ENCODE measurements around the gene UNC93B1. TPM values are rescaled to one million over a fixed set of nuclear protein-coding genes. Genes with fewer than 3 reads are reported as not detected.

UNC93B1 gene
- total RNA-seq, 2 experiments from 2014 or later: 21.3 to 22.0 TPM

DNA sequence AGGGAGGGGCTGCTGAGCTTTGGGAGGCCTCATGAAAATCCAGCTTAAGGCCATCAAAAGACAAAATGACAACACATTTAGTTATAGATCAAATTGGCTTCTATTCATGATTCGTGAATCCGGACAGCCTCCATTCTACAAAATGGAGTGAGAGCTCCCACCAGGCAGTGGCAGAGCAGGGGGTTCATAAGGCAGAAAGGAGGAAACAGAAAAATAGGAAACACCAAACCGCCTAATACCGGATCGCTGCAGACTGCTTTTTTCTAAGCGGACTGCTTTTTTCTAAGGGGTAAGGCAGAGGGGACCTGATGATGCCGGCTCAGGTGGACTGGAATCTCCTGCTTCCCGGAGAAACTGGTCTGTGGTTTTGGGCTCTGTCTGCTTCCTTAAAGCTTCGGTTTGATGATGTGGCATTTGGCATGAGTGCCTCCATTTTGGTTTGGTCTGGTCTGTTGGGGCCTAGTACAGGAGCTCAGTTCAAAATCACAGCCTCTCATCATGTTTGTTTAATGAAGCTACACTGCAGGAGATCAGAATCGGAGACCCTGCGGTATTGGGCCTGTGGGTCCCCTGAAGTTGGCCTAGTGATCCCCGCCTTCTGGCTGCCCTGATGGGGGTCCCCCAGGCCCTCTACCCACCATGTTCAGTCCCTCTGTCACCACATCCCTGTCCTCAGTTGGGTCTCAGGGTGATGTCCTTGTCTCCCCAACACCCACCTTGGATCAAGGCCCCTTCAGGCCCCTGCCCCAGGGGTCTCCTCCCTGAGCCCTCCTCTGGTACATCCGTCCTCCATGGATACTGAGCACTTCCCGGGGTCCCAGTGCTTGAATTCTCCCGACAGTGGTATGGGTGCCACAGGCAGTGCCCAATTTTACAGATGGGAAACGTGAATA, 7.4 kb upstream of the UNC93B1 start:
- ATAC-seq (ENCODE audit: poor library complexity) (no peak), DNase-seq (no peak)
- POLR2A ChIA-PET: no interaction called here
- Histone ChIP-seq H3K9me3 (ENCODE audit: control insufficient read depth in 1 of 2, insufficient read depth in 1 of 2, low read length in 2 of 2) (peaks cover 0 to 4% of the 10 kb centered on the region in 2 experiments), H3K36me3 (ENCODE audit: insufficient read depth, low read length) (no peaks in the 10 kb centered on the region), H3K27me3 (ENCODE audit: control insufficient read depth in 1 of 2, insufficient read depth in 2 of 2, low read length in 2 of 2) (no peaks in the 10 kb centered on the region), H3K27ac (ENCODE audit: low read depth in 1 of 2, low read length in 2 of 2) (no peak overlapping the region), H3K4me1 (ENCODE audit: insufficient read depth, low read length) (peaks cover 5% of the 10 kb centered on the region), H3K4me3 (ENCODE audit: low read length) (peak overlapping the region; percentile 24)
- Mint-ChIP-seq H3K4me3 (no peak overlapping the region), H3K27me3 (peaks cover 7% of the 10 kb centered on the region), H3K36me3 (ENCODE audit: low read depth) (no peaks in the 10 kb centered on the region), H3K4me1 (ENCODE audit: low read depth) (peaks cover 9% of the 10 kb centered on the region), H3K9me3 (no peaks in the 10 kb centered on the region), H3K27ac (no peak overlapping the region)
- TF ChIP-seq, protein P1, sequence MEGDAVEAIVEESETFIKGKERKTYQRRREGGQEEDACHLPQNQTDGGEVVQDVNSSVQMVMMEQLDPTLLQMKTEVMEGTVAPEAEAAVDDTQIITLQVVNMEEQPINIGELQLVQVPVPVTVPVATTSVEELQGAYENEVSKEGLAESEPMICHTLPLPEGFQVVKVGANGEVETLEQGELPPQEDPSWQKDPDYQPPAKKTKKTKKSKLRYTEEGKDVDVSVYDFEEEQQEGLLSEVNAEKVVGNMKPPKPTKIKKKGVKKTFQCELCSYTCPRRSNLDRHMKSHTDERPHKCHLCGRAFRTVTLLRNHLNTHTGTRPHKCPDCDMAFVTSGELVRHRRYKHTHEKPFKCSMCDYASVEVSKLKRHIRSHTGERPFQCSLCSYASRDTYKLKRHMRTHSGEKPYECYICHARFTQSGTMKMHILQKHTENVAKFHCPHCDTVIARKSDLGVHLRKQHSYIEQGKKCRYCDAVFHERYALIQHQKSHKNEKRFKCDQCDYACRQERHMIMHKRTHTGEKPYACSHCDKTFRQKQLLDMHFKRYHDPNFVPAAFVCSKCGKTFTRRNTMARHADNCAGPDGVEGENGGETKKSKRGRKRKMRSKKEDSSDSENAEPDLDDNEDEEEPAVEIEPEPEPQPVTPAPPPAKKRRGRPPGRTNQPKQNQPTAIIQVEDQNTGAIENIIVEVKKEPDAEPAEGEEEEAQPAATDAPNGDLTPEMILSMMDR (IDR thresholded peaks at IDR 0.05): no peak
- CTCF ChIA-PET: interaction anchor here (0.5 kb wide), 1 partner anchor 802 kb away, joined by 3 read pairs; no protein-coding TSS in a partner anchor
- intact Hi-C loops (cut with DNase I, micrococcal nuclease): no loop called here

DNA sequence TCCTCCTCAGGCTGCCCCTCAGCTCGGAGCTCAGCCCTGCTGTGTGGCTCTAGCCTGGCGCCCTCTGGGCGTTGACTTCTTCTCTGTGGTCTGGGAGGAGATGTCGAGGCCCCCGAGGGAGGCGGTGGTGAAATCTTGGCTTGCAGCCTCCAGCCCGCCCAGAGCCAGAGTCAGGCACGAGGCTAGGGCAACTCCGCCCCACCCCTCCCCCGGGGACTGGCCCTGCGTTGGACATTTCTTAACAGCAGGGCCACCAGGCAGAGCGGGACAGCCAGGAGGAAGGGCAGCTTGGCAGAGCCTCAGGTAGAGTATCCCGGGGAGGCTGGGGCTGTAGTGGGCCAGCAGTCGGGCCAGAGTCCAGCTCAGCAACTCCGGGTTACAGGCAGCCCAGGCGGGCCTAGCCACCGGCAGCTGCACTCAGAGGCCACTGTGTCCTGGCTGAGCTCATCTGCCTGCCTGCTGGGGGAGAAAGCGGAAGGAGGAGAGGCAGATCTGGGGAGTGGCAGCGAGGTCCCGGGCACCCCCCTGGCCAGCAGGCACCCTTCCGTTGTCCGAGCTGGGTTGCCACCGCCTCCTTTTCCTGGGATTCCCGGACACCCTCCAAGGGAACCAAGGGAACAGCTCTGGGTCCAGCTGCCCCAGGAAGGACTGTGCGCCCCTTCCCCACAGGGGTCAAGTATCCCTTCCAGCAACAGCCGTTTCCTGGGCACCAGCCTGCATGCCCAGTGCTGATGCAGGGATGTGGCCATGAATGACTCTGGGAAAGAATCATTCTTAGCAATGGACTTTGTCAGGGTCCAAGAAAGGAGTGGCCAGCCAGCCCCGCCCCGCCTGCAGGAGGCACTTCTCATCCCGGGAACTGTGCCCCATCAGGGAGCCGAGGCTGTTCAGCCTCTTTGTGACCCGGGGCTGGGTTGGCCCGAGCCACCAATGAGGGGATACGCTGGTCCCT, 6.5 kb upstream of the UNC93B1 start, which contains the start of gene ALDH3B1:
TSS of gene ALDH3B1 (plus strand) at position 238 of the 952 bp plus-strand sequence. CDS start 4,971 bp downstream, outside the sequence.
- no peak within 1 kb of the TSS for H3K27ac ChIP-seq (ENCODE audit: low read depth in 1 of 2, low read length in 2 of 2)
- H3K36me3 ChIP-seq (ENCODE audit: insufficient read depth, low read length): no peaks in the 10 kb centered on the region
- H3K4me3 Mint-ChIP-seq: peak within 1 kb of the TSS; percentile 20
- TF ChIP-seq, protein P1 (IDR thresholded peaks at IDR 0.05): no peak
- ATAC-seq (ENCODE audit: poor library complexity): no peak
- peaks cover 9% of the 10 kb centered on the region for H3K4me1 Mint-ChIP-seq (ENCODE audit: low read depth)
- peaks cover 5% of the 10 kb centered on the region for H3K4me1 ChIP-seq (ENCODE audit: insufficient read depth, low read length)
- peaks cover 7% of the 10 kb centered on the region for H3K27me3 Mint-ChIP-seq
- peak in 3 of 14 experiments; percentile 33 to 60 (median 49) for DNase-seq
- no peaks in the 10 kb centered on the region for H3K9me3 Mint-ChIP-seq
- peak within 1 kb of the TSS; percentile 24 for H3K4me3 ChIP-seq (ENCODE audit: low read length)
- CTCF ChIA-PET: interaction anchor here (0.5 kb wide), 1 partner anchor 803 kb away, joined by 3 read pairs; no protein-coding TSS in a partner anchor
- POLR2A ChIA-PET: no interaction called here
- peaks cover 0 to 4% of the 10 kb centered on the region in 2 experiments for H3K9me3 ChIP-seq (ENCODE audit: control insufficient read depth in 1 of 2, insufficient read depth in 1 of 2, low read length in 2 of 2)
- intact Hi-C loops (cut with DNase I, micrococcal nuclease): no loop called here
- H3K27ac Mint-ChIP-seq: peak within 1 kb of the TSS; percentile 64
- no peaks in the 10 kb centered on the region for H3K36me3 Mint-ChIP-seq (ENCODE audit: low read depth)
- H3K27me3 ChIP-seq (ENCODE audit: control insufficient read depth in 1 of 2, insufficient read depth in 2 of 2, low read length in 2 of 2): no peaks in the 10 kb centered on the region

DNA sequence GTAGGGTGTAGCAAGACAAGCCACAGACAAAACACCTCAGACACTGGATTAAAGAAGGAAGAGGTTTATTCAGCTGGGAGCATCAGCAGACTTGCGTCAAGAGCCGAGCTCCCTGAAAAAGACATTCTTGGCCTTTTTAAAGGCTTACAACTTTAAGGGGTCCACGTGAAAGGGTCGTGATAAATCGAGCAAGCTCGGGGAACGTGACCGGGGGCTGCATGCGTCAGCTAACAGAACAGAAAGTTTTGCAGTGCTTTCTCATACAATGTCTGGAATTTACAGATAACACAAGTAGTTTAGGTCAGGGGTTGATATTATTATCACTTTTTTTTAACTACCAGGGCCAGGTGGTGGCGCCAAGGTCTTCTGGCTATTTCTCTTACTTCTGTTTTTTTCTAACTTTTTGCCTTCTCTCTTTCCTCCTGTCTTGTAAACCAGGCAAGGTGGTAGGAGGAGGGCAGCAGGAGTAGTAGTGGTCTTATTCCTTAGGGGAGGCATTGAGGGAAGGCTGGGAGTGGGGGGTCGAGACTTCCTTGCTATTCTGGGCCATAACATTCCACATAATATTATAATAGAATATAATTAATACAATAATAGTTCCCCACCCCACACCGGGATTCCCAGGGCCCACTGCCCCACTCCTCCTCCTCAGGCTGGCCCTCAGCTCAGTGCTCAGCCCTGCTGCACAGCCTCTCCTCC, 5.6 kb upstream of the UNC93B1 start:
- Mint-ChIP-seq H3K36me3 (ENCODE audit: low read depth) (no peaks in the 10 kb centered on the region), H3K27ac (peak overlapping the region; percentile 64), H3K27me3 (peaks cover 7% of the 10 kb centered on the region), H3K4me3 (no peak overlapping the region), H3K9me3 (no peaks in the 10 kb centered on the region), H3K4me1 (ENCODE audit: low read depth) (peaks cover 14% of the 10 kb centered on the region)
- Histone ChIP-seq H3K36me3 (ENCODE audit: insufficient read depth, low read length) (no peaks in the 10 kb centered on the region), H3K9me3 (ENCODE audit: control insufficient read depth in 1 of 2, insufficient read depth in 1 of 2, low read length in 2 of 2) (peaks cover 0 to 4% of the 10 kb centered on the region in 2 experiments), H3K27ac (ENCODE audit: low read depth in 1 of 2, low read length in 2 of 2) (no peak overlapping the region), H3K4me3 (ENCODE audit: low read length) (no peak overlapping the region), H3K4me1 (ENCODE audit: insufficient read depth, low read length) (peaks cover 8% of the 10 kb centered on the region), H3K27me3 (ENCODE audit: control insufficient read depth in 1 of 2, insufficient read depth in 2 of 2, low read length in 2 of 2) (no peaks in the 10 kb centered on the region)
- ChIA-PET POLR2A (no interaction called here), CTCF (no interaction called here)
- intact Hi-C loops (cut with DNase I, micrococcal nuclease): loop anchor here (5.0 to 10.0 kb wide), 2 partner anchors 195 to 198 kb away; no protein-coding TSS in a partner anchor
- DNase-seq: peak in 2 of 14 experiments; percentile 20 to 27
- TF ChIP-seq, protein P1 (IDR thresholded peaks at IDR 0.05): no peak
- no peak for ATAC-seq (ENCODE audit: poor library complexity)
